Measurements from ENCODE around the gene CCDC89.
"Not testable (repeated sequence)": the region's sequence is repeated elsewhere in the genome, so short reads cannot be mapped to it uniquely, and the experiment has no call there.

Gene CCDC89

DNA sequence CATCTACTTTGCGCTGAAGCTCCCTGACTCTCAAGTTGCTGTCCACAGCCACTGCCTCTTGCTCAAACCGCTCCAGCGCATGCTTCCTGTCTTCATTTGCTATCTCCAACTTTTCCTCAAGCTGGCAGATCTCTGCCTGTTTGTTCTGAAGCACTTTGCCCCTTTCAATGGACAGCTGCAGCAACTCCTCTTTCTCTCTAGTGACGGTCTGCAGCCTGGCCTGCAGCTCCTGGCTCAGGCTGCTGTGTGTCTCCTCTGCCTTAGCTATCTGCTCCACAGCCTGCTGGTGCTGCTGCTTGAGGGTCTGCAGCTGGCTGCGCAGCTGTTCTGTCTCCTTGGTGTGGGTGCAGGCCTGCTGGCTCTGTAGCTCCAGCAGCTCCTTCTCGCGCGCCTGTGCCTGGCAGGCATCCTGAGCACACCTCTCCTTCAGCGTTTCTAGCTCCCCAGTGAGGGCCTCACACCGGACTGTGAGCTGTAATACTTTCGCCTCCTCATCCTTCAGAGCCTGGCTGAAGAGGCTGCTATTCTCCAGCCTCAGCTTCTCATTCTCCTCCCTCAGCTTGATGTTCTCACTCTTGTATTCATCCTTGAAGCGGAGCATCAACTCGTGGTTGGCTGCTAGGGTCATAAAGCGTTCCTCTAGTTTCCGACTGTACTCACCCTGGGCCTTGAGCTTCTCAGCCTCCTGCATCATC is 723 bp downstream of the CCDC89 start:
- Histone ChIP-seq H3K4me1 (ENCODE audit: control insufficient read depth, insufficient read depth, low read length) (peaks cover 34% of the 10 kb centered on the region), H3K4me3 (ENCODE audit: low read length in 2 of 2) (peak overlapping the region; percentile 64 to 87), H3K27ac (ENCODE audit: low read length) (peak overlapping the region; percentile 56), H3K27me3 (ENCODE audit: control insufficient read depth in 1 of 2, insufficient read depth in 2 of 2, low read length in 2 of 2) (no peaks in the 10 kb centered on the region), H3K36me3 (ENCODE audit: control insufficient read depth in 2 of 2, insufficient read depth in 2 of 2, low read length in 2 of 2) (no peaks in the 10 kb centered on the region), H3K9ac (ENCODE audit: low read length in 2 of 2) (peak overlapping the region; percentile 50 to 75), H3K9me3 (ENCODE audit: control insufficient read depth in 2 of 2, low read length in 2 of 2) (no peaks in the 10 kb centered on the region)

GRCh38 chr11:85682330-85683305 is 3.4 kb downstream of the CCDC89 start:
- H3K9me3 ChIP-seq (ENCODE audit: control insufficient read depth in 2 of 2, low read length in 2 of 2), result no peaks in the 10 kb centered on the region
- peak overlapping the region; percentile 73 to 81 for H3K9ac ChIP-seq (ENCODE audit: low read length in 2 of 2)
- no peaks in the 10 kb centered on the region for H3K36me3 ChIP-seq (ENCODE audit: control insufficient read depth in 2 of 2, insufficient read depth in 2 of 2, low read length in 2 of 2)
- H3K4me1 ChIP-seq (ENCODE audit: control insufficient read depth, insufficient read depth, low read length), result peaks cover 34% of the 10 kb centered on the region
- H3K27me3 ChIP-seq (ENCODE audit: control insufficient read depth in 1 of 2, insufficient read depth in 2 of 2, low read length in 2 of 2), result no peaks in the 10 kb centered on the region
- H3K27ac ChIP-seq (ENCODE audit: low read length), result no peak overlapping the region
- H3K4me3 ChIP-seq (ENCODE audit: low read length in 2 of 2), result peak overlapping the region; percentile 78 to 81

DNA sequence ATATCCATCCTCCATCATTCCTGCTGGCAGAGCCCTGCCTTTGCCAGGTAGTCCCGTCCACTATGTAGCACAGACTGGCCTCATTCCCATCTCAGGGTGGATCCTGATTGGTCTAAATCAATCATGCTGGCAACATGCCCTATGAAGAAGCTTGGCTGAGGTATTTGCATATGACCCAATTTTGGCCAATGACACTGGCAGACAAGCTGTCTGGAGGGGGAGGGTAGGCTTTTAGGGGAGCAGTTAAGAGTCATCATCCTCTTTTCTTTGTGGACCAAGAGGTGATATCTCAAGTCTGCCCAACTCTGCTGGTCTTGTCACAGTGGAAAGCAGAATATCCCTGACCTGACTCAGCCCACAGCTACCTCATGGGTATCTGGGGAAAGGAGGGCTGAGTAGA is 5.1 kb downstream of the CCDC89 start:
- H3K9me3 ChIP-seq (ENCODE audit: control insufficient read depth in 2 of 2, low read length in 2 of 2), result no peaks in the 10 kb centered on the region
- no peaks in the 10 kb centered on the region for H3K36me3 ChIP-seq (ENCODE audit: control insufficient read depth in 2 of 2, insufficient read depth in 2 of 2, low read length in 2 of 2)
- H3K4me3 ChIP-seq (ENCODE audit: low read length in 2 of 2), result no peak overlapping the region
- H3K9ac ChIP-seq (ENCODE audit: low read length in 2 of 2), result no peak overlapping the region
- no peaks in the 10 kb centered on the region for H3K27me3 ChIP-seq (ENCODE audit: control insufficient read depth in 1 of 2, insufficient read depth in 2 of 2, low read length in 2 of 2)
- H3K27ac ChIP-seq (ENCODE audit: low read length), result no peak overlapping the region
- peaks cover 30% of the 10 kb centered on the region for H3K4me1 ChIP-seq (ENCODE audit: control insufficient read depth, insufficient read depth, low read length)

GRCh38 chr11:85679576-85679975 is 6.4 kb downstream of the CCDC89 start:
- peaks cover 0 to under 1% of the 10 kb centered on the region in 2 donors for H3K9me3 ChIP-seq (ENCODE audit: control insufficient read depth in 2 of 2, low read length in 2 of 2)
- peaks cover 16% of the 10 kb centered on the region for H3K4me1 ChIP-seq (ENCODE audit: control insufficient read depth, insufficient read depth, low read length)
- H3K27me3 ChIP-seq (ENCODE audit: control insufficient read depth in 1 of 2, insufficient read depth in 2 of 2, low read length in 2 of 2), result no peaks in the 10 kb centered on the region
- no peaks in the 10 kb centered on the region for H3K36me3 ChIP-seq (ENCODE audit: control insufficient read depth in 2 of 2, insufficient read depth in 2 of 2, low read length in 2 of 2)
- no peak overlapping the region for H3K4me3 ChIP-seq (ENCODE audit: low read length in 2 of 2)
- no peak overlapping the region for H3K27ac ChIP-seq (ENCODE audit: low read length)
- no peak overlapping the region for H3K9ac ChIP-seq (ENCODE audit: low read length in 2 of 2)

GRCh38 chr11:85673393-85673792 is 12.6 kb downstream of the CCDC89 start:
- no peak overlapping the region for H3K9ac ChIP-seq (ENCODE audit: low read length in 2 of 2)
- H3K9me3 ChIP-seq (ENCODE audit: control insufficient read depth in 2 of 2, low read length in 2 of 2), result peaks cover 0 to 2% of the 10 kb centered on the region in 2 donors
- no peaks in the 10 kb centered on the region for H3K36me3 ChIP-seq (ENCODE audit: control insufficient read depth in 2 of 2, insufficient read depth in 2 of 2, low read length in 2 of 2)
- no peak overlapping the region for H3K27ac ChIP-seq (ENCODE audit: low read length)
- H3K4me1 ChIP-seq (ENCODE audit: control insufficient read depth, insufficient read depth, low read length), result no peaks in the 10 kb centered on the region
- no peaks in the 10 kb centered on the region for H3K27me3 ChIP-seq (ENCODE audit: control insufficient read depth in 1 of 2, insufficient read depth in 2 of 2, low read length in 2 of 2)
- no peak overlapping the region for H3K4me3 ChIP-seq (ENCODE audit: low read length in 2 of 2)

GRCh38 chr11:85672105-85672902 is 13.7 kb downstream of the CCDC89 start:
- peaks cover 0 to 2% of the 10 kb centered on the region in 2 donors for H3K9me3 ChIP-seq (ENCODE audit: control insufficient read depth in 2 of 2, low read length in 2 of 2)
- H3K27me3 ChIP-seq (ENCODE audit: control insufficient read depth in 1 of 2, insufficient read depth in 2 of 2, low read length in 2 of 2), result no peaks in the 10 kb centered on the region
- H3K9ac ChIP-seq (ENCODE audit: low read length in 2 of 2), result no peak overlapping the region
- no peak overlapping the region for H3K27ac ChIP-seq (ENCODE audit: low read length)
- H3K36me3 ChIP-seq (ENCODE audit: control insufficient read depth in 2 of 2, insufficient read depth in 2 of 2, low read length in 2 of 2), result no peaks in the 10 kb centered on the region
- no peak overlapping the region for H3K4me3 ChIP-seq (ENCODE audit: low read length in 2 of 2)
- no peaks in the 10 kb centered on the region for H3K4me1 ChIP-seq (ENCODE audit: control insufficient read depth, insufficient read depth, low read length)

GRCh38 chr11:85670949-85671663 is 14.9 kb downstream of the CCDC89 start:
- H3K4me1 ChIP-seq (ENCODE audit: control insufficient read depth, insufficient read depth, low read length); H3K36me3 ChIP-seq (ENCODE audit: control insufficient read depth in 2 of 2, insufficient read depth in 2 of 2, low read length in 2 of 2); H3K9me3 ChIP-seq (ENCODE audit: control insufficient read depth in 2 of 2, low read length in 2 of 2); H3K27me3 ChIP-seq (ENCODE audit: control insufficient read depth in 1 of 2, insufficient read depth in 2 of 2, low read length in 2 of 2); H3K27ac ChIP-seq (ENCODE audit: low read length); H3K4me3 ChIP-seq (ENCODE audit: low read length in 2 of 2); H3K9ac ChIP-seq (ENCODE audit: low read length in 2 of 2): not testable (repeated sequence)

DNA sequence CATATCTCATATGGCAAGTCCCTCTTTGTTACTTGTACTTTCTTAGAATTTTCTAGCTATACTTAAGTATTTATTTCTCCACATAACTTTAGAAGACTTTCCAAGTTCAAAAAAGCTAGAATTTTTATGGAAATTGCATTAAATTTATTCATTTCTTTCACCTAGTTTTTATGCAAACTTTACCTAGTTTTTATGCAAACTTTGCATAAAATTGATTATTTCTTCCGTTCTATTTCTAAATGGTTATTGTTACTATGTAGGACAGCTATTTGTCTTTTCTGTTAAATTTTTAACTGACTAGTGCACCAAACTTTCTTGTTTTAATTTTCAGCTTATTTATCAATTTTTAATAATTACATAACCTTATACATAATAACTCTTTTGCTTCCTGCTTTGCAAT is 17.8 kb downstream of the CCDC89 start:
- no peak overlapping the region for H3K4me3 ChIP-seq (ENCODE audit: low read length in 2 of 2)
- H3K9ac ChIP-seq (ENCODE audit: low read length in 2 of 2), result no peak overlapping the region
- H3K9me3 ChIP-seq (ENCODE audit: control insufficient read depth in 2 of 2, low read length in 2 of 2), result no peaks in the 10 kb centered on the region
- no peaks in the 10 kb centered on the region for H3K4me1 ChIP-seq (ENCODE audit: control insufficient read depth, insufficient read depth, low read length)
- H3K27me3 ChIP-seq (ENCODE audit: control insufficient read depth in 1 of 2, insufficient read depth in 2 of 2, low read length in 2 of 2), result no peaks in the 10 kb centered on the region
- H3K27ac ChIP-seq (ENCODE audit: low read length), result no peak overlapping the region
- H3K36me3 ChIP-seq (ENCODE audit: control insufficient read depth in 2 of 2, insufficient read depth in 2 of 2, low read length in 2 of 2), result no peaks in the 10 kb centered on the region

GRCh38 chr11:85666687-85667086 is 19.3 kb downstream of the CCDC89 start:
- no peaks in the 10 kb centered on the region for H3K9me3 ChIP-seq (ENCODE audit: control insufficient read depth in 2 of 2, low read length in 2 of 2)
- no peaks in the 10 kb centered on the region for H3K27me3 ChIP-seq (ENCODE audit: control insufficient read depth in 1 of 2, insufficient read depth in 2 of 2, low read length in 2 of 2)
- H3K4me1 ChIP-seq (ENCODE audit: control insufficient read depth, insufficient read depth, low read length), result no peaks in the 10 kb centered on the region
- H3K27ac ChIP-seq (ENCODE audit: low read length), result no peak overlapping the region
- no peak overlapping the region for H3K9ac ChIP-seq (ENCODE audit: low read length in 2 of 2)
- no peak overlapping the region for H3K4me3 ChIP-seq (ENCODE audit: low read length in 2 of 2)
- no peaks in the 10 kb centered on the region for H3K36me3 ChIP-seq (ENCODE audit: control insufficient read depth in 2 of 2, insufficient read depth in 2 of 2, low read length in 2 of 2)

GRCh38 chr11:85665733-85666132 is 20.3 kb downstream of the CCDC89 start:
- H3K9me3 ChIP-seq (ENCODE audit: control insufficient read depth in 2 of 2, low read length in 2 of 2), result no peaks in the 10 kb centered on the region
- H3K36me3 ChIP-seq (ENCODE audit: control insufficient read depth in 2 of 2, insufficient read depth in 2 of 2, low read length in 2 of 2), result no peaks in the 10 kb centered on the region
- no peak overlapping the region for H3K27ac ChIP-seq (ENCODE audit: low read length)
- H3K4me3 ChIP-seq (ENCODE audit: low read length in 2 of 2), result no peak overlapping the region
- no peaks in the 10 kb centered on the region for H3K4me1 ChIP-seq (ENCODE audit: control insufficient read depth, insufficient read depth, low read length)
- H3K9ac ChIP-seq (ENCODE audit: low read length in 2 of 2), result no peak overlapping the region
- no peaks in the 10 kb centered on the region for H3K27me3 ChIP-seq (ENCODE audit: control insufficient read depth in 1 of 2, insufficient read depth in 2 of 2, low read length in 2 of 2)

All from stomach smooth muscle (tissue), 2 donors.